Chondrocyte (in vitro differentiated cells): Measurements from ENCODE around the gene CYP24A1. TPM values are rescaled to one million over a fixed set of nuclear protein-coding genes. Genes with fewer than 3 reads are reported as not detected.

ENCODE experiments used
- DNase-seq: peaks from one replicate; pipeline ENCODE4 v3.0.0; 2021; ENCODE audit warnings: mixed read lengths, low spot score
- H3K27ac Mint-ChIP-seq: one replicate; pipeline ENCODE4 v1.8.0; 2021; ENCODE audit warnings: mild to moderate bottlenecking, moderate library complexity, mixed read lengths; ENCODE audit not compliant: unreplicated experiment
- H3K27me3 Mint-ChIP-seq: 2 replicates; pipeline ENCODE4 v1.8.0; 2021; ENCODE audit warnings: low read depth, mixed read lengths
- H3K36me3 Mint-ChIP-seq: 2 replicates; pipeline ENCODE4 v1.8.0; 2021; ENCODE audit warnings: low read depth, mixed read lengths
- H3K4me1 Mint-ChIP-seq: 2 replicates; pipeline ENCODE4 v1.8.0; 2021; ENCODE audit warnings: low read depth, mild to moderate bottlenecking, mixed read lengths
- H3K4me3 Mint-ChIP-seq: one replicate; pipeline ENCODE4 v1.8.0; 2021; ENCODE audit warnings: mild to moderate bottlenecking, moderate library complexity, mixed read lengths; ENCODE audit not compliant: unreplicated experiment
- H3K9me3 Mint-ChIP-seq: 2 replicates; pipeline ENCODE4 v1.8.0; 2021; ENCODE audit warnings: low read depth, mixed read lengths
- total RNA-seq: library from RNA; stranded (reverse); gene quantifications from 3 replicates; pipeline ENCODE4 v1.2.1, GENCODE V29; 2021
- TF ChIP-seq, protein P1 (sequence below): fragments of 200-600 bp; sonication (generic); IDR thresholded peaks from 2 replicates; pipeline ENCODE4 v1.5.0; 2021; ENCODE audit warnings: antibody characterized with exemption, mild to moderate bottlenecking, moderate library complexity

CYP24A1 gene
- total RNA-seq, 1 donor from 2014 or later = not detected

DNA sequence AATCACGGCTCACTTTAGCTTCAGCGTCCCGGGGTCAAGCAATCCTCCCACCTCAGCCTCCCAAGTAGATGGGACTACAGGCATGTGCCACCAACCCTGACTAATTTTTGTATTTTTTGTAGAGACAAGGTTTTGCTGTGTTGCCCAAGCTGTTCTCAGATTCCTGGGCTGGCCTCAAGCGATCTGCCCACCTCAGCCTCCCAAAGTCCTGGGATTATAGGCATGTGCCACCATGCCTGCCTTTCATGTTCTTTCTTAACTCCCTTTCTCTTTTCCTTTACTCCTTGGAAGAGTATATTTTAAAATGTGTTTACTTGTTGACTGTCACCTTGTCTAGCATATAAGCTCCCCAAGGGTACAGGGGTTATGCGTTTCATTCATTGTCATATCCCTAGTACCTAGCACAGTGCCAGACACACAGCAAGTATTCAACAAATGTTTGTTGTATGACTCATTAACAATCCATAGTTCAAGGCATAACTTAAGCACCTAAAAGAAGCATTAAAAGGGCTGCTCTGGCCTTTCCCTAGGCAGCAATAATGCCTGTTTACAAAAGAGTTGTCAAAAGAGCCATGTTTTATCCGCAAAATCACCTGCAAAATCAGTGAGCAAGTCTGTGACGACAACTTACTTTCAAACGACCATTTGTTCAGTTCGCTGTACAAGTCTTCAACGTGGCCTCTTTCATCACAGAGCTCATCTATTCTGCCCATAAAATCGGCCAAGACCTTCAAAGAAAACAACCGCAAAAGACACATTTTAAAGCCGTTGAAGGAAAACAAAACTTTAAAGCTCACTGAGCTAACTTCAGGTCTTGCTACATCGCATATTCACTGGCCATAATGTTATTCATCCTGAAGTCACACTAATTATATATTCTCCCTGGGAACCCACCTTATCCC is 4.6 kb downstream of the CYP24A1 start:
- H3K4me1 Mint-ChIP-seq = peaks cover 15% of the 10 kb centered on the region
- TF ChIP-seq, protein P1, sequence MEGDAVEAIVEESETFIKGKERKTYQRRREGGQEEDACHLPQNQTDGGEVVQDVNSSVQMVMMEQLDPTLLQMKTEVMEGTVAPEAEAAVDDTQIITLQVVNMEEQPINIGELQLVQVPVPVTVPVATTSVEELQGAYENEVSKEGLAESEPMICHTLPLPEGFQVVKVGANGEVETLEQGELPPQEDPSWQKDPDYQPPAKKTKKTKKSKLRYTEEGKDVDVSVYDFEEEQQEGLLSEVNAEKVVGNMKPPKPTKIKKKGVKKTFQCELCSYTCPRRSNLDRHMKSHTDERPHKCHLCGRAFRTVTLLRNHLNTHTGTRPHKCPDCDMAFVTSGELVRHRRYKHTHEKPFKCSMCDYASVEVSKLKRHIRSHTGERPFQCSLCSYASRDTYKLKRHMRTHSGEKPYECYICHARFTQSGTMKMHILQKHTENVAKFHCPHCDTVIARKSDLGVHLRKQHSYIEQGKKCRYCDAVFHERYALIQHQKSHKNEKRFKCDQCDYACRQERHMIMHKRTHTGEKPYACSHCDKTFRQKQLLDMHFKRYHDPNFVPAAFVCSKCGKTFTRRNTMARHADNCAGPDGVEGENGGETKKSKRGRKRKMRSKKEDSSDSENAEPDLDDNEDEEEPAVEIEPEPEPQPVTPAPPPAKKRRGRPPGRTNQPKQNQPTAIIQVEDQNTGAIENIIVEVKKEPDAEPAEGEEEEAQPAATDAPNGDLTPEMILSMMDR = no peak
- peaks cover 62% of the 10 kb centered on the region for H3K27me3 Mint-ChIP-seq
- no peak overlapping the region for H3K27ac Mint-ChIP-seq
- DNase-seq = no peak
- no peaks in the 10 kb centered on the region for H3K9me3 Mint-ChIP-seq
- H3K36me3 Mint-ChIP-seq = no peaks in the 10 kb centered on the region
- H3K4me3 Mint-ChIP-seq = no peak overlapping the region

DNA sequence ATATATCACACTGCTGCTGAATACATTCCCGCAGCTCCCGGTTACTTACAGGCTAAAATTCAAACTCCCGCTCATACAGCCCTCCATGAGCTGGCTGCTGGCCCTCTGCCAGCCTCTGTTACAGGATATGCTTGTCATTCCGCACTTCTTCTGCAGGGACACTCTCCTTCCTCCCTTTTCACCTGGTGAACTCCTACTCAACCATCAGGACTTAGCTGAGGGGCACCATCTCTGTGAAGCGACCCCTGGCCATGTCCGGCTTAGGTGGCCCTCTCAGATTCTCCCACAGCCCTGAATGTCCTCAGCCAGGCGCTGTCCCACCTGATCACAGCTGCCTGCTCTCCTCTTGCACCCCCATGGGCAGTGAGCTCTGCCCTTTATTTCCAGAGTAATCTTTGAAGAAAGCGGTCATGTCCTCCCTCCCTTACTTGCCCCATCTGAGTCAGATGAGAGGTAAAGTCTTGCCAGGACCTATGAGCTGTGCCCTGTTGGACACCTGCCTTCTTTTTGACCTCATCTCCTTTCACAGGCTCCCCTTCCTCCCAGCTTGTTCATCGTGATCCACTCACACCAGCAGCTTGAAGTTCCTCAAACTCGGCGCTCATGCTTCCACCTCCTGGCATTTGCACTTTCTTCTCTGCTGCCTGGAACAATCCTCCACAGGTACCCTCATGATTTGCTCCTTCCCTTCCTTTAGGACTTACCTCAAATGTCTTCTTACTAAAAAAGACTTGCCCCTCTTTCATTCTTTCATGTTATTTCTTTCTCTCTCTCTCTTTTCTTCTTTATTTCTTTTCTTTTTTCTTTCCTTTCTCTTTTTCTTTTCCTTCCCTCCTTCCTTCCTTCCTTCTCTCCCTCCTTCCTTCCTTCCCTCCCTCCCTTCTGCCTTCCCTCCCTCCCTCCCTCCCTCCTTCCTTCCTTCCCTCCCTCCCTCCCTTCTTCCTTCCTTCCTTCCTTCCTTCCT is 5.6 kb downstream of the CYP24A1 start:
- Mint-ChIP-seq H3K36me3 (no peaks in the 10 kb centered on the region), H3K9me3 (no peaks in the 10 kb centered on the region), H3K27ac (no peak overlapping the region), H3K4me3 (no peak overlapping the region), H3K4me1 (peaks cover 7% of the 10 kb centered on the region), H3K27me3 (peaks cover 55% of the 10 kb centered on the region)
- DNase-seq = no peak
- TF ChIP-seq, protein P1 = no peak

DNA sequence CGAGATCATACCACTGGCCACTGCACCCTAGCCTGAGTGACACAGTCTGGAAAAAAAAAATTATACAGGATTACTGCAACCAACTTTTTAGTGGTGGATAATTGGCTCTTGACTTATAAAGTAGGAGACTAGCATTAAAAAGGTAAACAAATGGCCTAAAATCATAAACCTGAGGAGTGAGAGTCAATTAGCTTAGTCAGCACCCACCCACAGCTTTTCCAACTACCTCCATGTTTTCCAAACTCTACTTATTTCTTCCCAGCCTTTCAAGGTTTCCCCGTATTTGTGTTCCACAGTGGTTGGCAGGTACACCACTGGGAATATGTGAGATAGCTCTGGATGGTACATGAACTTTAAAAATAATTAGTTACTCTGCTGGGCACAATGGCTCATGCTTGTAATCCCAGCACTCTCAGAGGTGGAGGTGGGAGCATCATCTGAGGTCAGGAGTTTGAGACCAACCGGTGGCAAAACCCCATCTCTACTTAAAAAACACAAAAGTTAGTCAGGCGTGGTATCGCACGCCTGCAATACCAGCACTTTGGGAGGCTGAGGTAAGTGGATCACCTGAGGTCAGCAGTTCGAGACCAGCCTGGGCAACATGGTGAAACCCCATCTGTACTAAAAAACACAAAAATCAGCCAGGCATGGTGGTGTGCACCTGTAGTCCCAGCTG is 6.7 kb downstream of the CYP24A1 start:
- H3K4me3 Mint-ChIP-seq = no peak overlapping the region
- H3K9me3 Mint-ChIP-seq = no peaks in the 10 kb centered on the region
- H3K27ac Mint-ChIP-seq = no peak overlapping the region
- H3K4me1 Mint-ChIP-seq = no peaks in the 10 kb centered on the region
- H3K27me3 Mint-ChIP-seq = peaks cover 50% of the 10 kb centered on the region
- TF ChIP-seq, protein P1 = no peak
- DNase-seq = no peak
- H3K36me3 Mint-ChIP-seq = no peaks in the 10 kb centered on the region

DNA sequence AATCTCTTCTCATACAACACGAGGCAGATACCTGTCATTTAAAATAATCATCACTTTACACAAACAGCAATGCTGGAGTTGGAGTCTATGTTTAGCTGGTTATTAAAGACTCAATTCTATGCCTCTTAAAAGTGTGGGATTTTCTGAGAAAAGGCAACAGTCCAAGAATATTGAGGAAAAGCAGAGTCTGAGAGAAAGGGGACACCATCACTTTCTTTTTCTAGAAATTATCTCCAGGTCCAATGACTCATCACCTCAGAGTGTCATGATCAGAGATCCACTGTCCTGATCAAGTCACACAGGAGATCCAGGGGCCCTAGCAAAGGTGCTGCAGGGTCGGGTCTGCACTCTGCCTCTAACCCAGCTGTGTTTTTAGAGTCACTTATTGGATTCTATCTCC is 8.0 kb downstream of the CYP24A1 start:
- H3K9me3 Mint-ChIP-seq = no peaks in the 10 kb centered on the region
- TF ChIP-seq, protein P1 = no peak
- H3K27ac Mint-ChIP-seq = no peak overlapping the region
- peaks cover 36% of the 10 kb centered on the region for H3K27me3 Mint-ChIP-seq
- no peak for DNase-seq
- no peak overlapping the region for H3K4me3 Mint-ChIP-seq
- H3K36me3 Mint-ChIP-seq = no peaks in the 10 kb centered on the region
- H3K4me1 Mint-ChIP-seq = no peaks in the 10 kb centered on the region
